HEK293T (cell line): ENCODE data around the gene IL1B.

Experiments used
- BHLHE40 ChIP-seq: fragments of 450-650 bp; IDR thresholded peaks from 2 replicates; pipeline ENCODE4 v1.6.1; 2016; ENCODE audit warnings: mild to moderate bottlenecking, moderate library complexity, borderline replicate concordance
- CTBP1 ChIP-seq: fragments of 450-650 bp; IDR thresholded peaks from 2 replicates; pipeline ENCODE4 v1.6.1; 2016; ENCODE audit warnings: borderline replicate concordance
- ELF4 ChIP-seq: fragments of 450-650 bp; IDR thresholded peaks from 2 replicates; pipeline ENCODE4 v1.6.1; 2017; ENCODE audit warnings: antibody characterized with exemption
- FOXA1 ChIP-seq: fragments of 450-650 bp; IDR thresholded peaks from 2 replicates; pipeline ENCODE4 v1.6.1; 2016; ENCODE audit warnings: mild to moderate bottlenecking
- FOXK2 ChIP-seq: fragments of 450-650 bp; IDR thresholded peaks from 2 replicates; pipeline ENCODE4 v1.6.1; 2016; ENCODE audit warnings: mild to moderate bottlenecking
- FOXM1 ChIP-seq: fragments of 450-650 bp; IDR thresholded peaks from 2 replicates; pipeline ENCODE4 v1.6.1; 2017; ENCODE audit warnings: mild to moderate bottlenecking, borderline replicate concordance
- HDGF ChIP-seq: fragments of 450-650 bp; IDR thresholded peaks from 2 replicates; pipeline ENCODE4 v1.6.1; 2017; ENCODE audit warnings: antibody characterized with exemption, borderline replicate concordance
- NFRKB ChIP-seq: fragments of 450-650 bp; IDR thresholded peaks from 2 replicates; pipeline ENCODE4 v1.6.1; 2016; ENCODE audit warnings: mild to moderate bottlenecking, moderate library complexity
- SP1 ChIP-seq: fragments of 450-650 bp; IDR thresholded peaks from 2 replicates; pipeline ENCODE4 v1.6.1; 2017
- TARDBP ChIP-seq: fragments of 450-650 bp; IDR thresholded peaks from 2 replicates; pipeline ENCODE4 v1.6.1; 2016
- ZNF384 ChIP-seq: fragments of 450-650 bp; IDR thresholded peaks from 2 replicates; pipeline ENCODE4 v1.6.1; 2016

DNA sequence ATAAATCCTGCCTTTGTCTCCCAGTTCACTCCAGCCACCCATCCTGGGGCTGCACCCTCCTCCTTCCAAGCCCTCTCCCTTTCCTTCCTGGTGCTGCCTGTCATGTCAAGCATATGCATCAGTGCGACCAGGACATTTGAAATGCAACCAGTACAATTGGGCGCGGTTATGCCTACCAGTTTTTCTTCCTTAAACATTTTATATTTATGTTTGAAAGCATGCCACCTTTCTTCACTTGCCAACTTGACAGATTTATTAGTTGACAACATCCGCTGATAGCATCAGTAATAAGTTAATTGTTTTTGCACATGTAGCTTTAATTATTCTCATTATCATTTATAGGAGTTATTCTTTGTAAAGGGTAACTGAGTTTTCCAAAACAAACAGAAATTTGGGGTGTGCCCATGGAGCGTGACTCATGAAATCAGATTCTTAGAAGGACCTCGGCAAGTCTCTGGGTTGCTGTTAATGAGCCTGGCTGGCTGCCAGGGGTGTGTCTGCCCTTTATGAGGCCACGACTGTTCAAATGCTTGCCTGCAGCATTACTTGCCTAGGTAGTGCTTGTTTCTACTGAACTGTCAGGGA, 32.8 kb upstream of the IL1B start:
- no peak for TF ChIP-seq SP1
- no peak for TF ChIP-seq FOXK2
- TF ChIP-seq BHLHE40 = no peak
- no peak for TF ChIP-seq CTBP1
- TF ChIP-seq ELF4 = no peak
- no peak for TF ChIP-seq FOXM1
- TF ChIP-seq ZNF384 = no peak
- no peak for TF ChIP-seq TARDBP
- no peak for TF ChIP-seq FOXA1
- no peak for TF ChIP-seq NFRKB
- no peak for TF ChIP-seq HDGF
